Transverse colon (tissue), 4 donors: ENCODE data around the gene MUC6. TPM values are rescaled to one million over a fixed set of nuclear protein-coding genes. Genes with fewer than 3 reads are reported as not detected.

ENCODE experiments used
- DNase-seq: peaks from one replicate; pipeline ENCODE4 v3.0.0-alpha.2; 2019
- H3K27ac ChIP-seq, 4 donors: fragments of 200-600 bp; sonication (generic); 2 replicates each; pipeline ENCODE4 v1.5.1; 2016 to 2018; ENCODE audit warnings: inconsistent platforms in 4 of 4
- H3K27me3 ChIP-seq: fragments of 200-600 bp; sonication (generic); 2 replicates; pipeline ENCODE4 v1.5.1; 2017; ENCODE audit warnings: inconsistent platforms
- H3K36me3 ChIP-seq, 4 donors: fragments of 200-600 bp; sonication (generic); 2 replicates each; pipeline ENCODE4 v1.5.1; 2017 to 2019; ENCODE audit warnings: inconsistent platforms in 4 of 4
- H3K4me1 ChIP-seq, 4 donors: fragments of 200-600 bp; sonication (generic); 2 replicates each; pipeline ENCODE4 v1.5.1; 2017 to 2020; ENCODE audit warnings: inconsistent platforms in 4 of 4
- H3K4me3 ChIP-seq, 4 donors: fragments of 200-600 bp; sonication (generic); 1 replicate in 1 of 4; 2 replicates in 3 of 4; pipeline versions ENCODE4 v1.5.1 to v1.6.1; 2017 to 2019; ENCODE audit warnings: inconsistent platforms in 4 of 4
- H3K9me3 ChIP-seq, 2 donors: fragments of 200-600 bp; sonication (generic); 2 replicates each; pipeline ENCODE4 v1.5.1; 2017 to 2019; ENCODE audit warnings: inconsistent platforms in 2 of 2
- EP300 ChIP-seq: sonication (generic); formaldehyde crosslinking; IDR thresholded peaks from one replicate; pipeline ENCODE4 v1.6.1; 2017; ENCODE audit warnings: antibody characterized with exemption, low read depth
- POLR2A ChIP-seq: fragments of 450-650 bp; IDR thresholded peaks from one replicate; pipeline ENCODE4 v1.6.1; 2016; ENCODE audit warnings: antibody characterized with exemption, mild to moderate bottlenecking, moderate library complexity
- POLR2AphosphoS5 ChIP-seq, 3 donors: sonication (generic); formaldehyde crosslinking; IDR thresholded peaks; one replicate each; pipeline ENCODE4 v1.6.1; 2016; ENCODE audit warnings: antibody characterized with exemption in 3 of 3
- WGBS, 2 donors: methylation state at CpG; one replicate each; pipeline ENCODE4 v1.1.5; 2018; ENCODE audit warnings: low coverage in 1 of 2; 5-methylcytosine and 5-hydroxymethylcytosine counted together
- in situ Hi-C, 4 donors: fragments of 200-750 bp; cut with MboI; loops; one replicate each; pipeline versions ENCODE4 v1.15.0 to v1.15.1; 2017; ENCODE audit warnings: low sequenced_read_pairs in 3 of 4, low pct_ligation_motif_present in 1 of 4, low pct_unique_long_range_greater_than_20kb in 1 of 4
- intact Hi-C: fragments of 100-400 bp; cut with DNase I; formaldehyde crosslinking; loops from one replicate; pipeline ENCODE4 v1.15.1; 2023; ENCODE audit warnings: low total_unique reads
- total RNA-seq, 4 donors: library from RNA; depleted of rRNA; stranded (reverse); fragments of >200 nt; gene quantifications; one replicate each; pipeline ENCODE4 v1.1.0, GENCODE V29; 2016
- TF ChIP-seq, protein P1 (sequence below), 5 experiments: fragments of 200-600 bp in 3 of 5; fragments of 450-650 bp in 2 of 5; sonication (generic) in 3 of 5; IDR thresholded peaks; 1 replicate in 2 of 5; 2 replicates in 3 of 5; pipeline ENCODE4 v1.5.1; 2016 to 2017; ENCODE audit warnings: antibody characterized with exemption in 5 of 5, inconsistent platforms in 3 of 5, mild to moderate bottlenecking in 2 of 5, moderate library complexity in 1 of 5

Gene MUC6
- total RNA-seq, 4 donors from 2014 or later, result not detected

GRCh38 chr11:986270-986951, 50.1 kb downstream of the MUC6 start:
- Histone ChIP-seq H3K36me3 (peaks cover 0 to 46% (median 18%) of the 10 kb centered on the region in 4 donors), H3K27ac (no peak overlapping the region), H3K9me3 (no peaks in the 10 kb centered on the region), H3K27me3 (no peaks in the 10 kb centered on the region), H3K4me1 (no peaks in the 10 kb centered on the region), H3K4me3 (no peak overlapping the region)
- intact Hi-C loops (no loop called here), in situ Hi-C loops (no loop called here)
- no peak for DNase-seq
- WGBS, 2 donors, result 87% methylated on average over 23 of the region's 28 CpGs; no CpG with 5 or more reads in 1 of the 2 donors
- TF ChIP-seq EP300 (no peak), POLR2AphosphoS5 (IDR thresholded peaks at IDR 0.05) (no peak), POLR2A (no peak)
- TF ChIP-seq, protein P1, sequence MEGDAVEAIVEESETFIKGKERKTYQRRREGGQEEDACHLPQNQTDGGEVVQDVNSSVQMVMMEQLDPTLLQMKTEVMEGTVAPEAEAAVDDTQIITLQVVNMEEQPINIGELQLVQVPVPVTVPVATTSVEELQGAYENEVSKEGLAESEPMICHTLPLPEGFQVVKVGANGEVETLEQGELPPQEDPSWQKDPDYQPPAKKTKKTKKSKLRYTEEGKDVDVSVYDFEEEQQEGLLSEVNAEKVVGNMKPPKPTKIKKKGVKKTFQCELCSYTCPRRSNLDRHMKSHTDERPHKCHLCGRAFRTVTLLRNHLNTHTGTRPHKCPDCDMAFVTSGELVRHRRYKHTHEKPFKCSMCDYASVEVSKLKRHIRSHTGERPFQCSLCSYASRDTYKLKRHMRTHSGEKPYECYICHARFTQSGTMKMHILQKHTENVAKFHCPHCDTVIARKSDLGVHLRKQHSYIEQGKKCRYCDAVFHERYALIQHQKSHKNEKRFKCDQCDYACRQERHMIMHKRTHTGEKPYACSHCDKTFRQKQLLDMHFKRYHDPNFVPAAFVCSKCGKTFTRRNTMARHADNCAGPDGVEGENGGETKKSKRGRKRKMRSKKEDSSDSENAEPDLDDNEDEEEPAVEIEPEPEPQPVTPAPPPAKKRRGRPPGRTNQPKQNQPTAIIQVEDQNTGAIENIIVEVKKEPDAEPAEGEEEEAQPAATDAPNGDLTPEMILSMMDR (IDR thresholded peaks at IDR 0.05), result no peak

GRCh38 chr11:985848-986247, 50.7 kb downstream of the MUC6 start:
- intact Hi-C loops, result no loop called here
- H3K27ac ChIP-seq, result no peak overlapping the region
- no peak overlapping the region for H3K4me3 ChIP-seq
- in situ Hi-C loops, result no loop called here
- H3K27me3 ChIP-seq, result no peaks in the 10 kb centered on the region
- H3K9me3 ChIP-seq, result no peaks in the 10 kb centered on the region
- H3K36me3 ChIP-seq, result peaks cover 0 to 52% (median 18%) of the 10 kb centered on the region in 4 donors
- WGBS, 2 donors, result 91% methylated on average over 20 of the region's 20 CpGs; no CpG with 5 or more reads in 1 of the 2 donors
- no peak for DNase-seq
- no peaks in the 10 kb centered on the region for H3K4me1 ChIP-seq
- TF ChIP-seq POLR2A, result no peak
- TF ChIP-seq, protein P1 (IDR thresholded peaks at IDR 0.05), result no peak

- no peaks in the 10 kb centered on the region for H3K27me3 ChIP-seq
- WGBS, 2 donors, result 65% methylated on average over 21 of the region's 21 CpGs; no CpG with 5 or more reads in 1 of the 2 donors
- TF ChIP-seq POLR2AphosphoS5 (IDR thresholded peaks at IDR 0.05) (no peak), POLR2A (no peak), EP300 (no peak)
- TF ChIP-seq, protein P1 (IDR thresholded peaks at IDR 0.05), result no peak
- no peak overlapping the region for H3K27ac ChIP-seq
- H3K4me3 ChIP-seq, result no peak overlapping the region
- in situ Hi-C loops (no loop called here), intact Hi-C loops (no loop called here)
- H3K36me3 ChIP-seq, result peaks cover 0 to 52% (median 18%) of the 10 kb centered on the region in 4 donors
- H3K4me1 ChIP-seq, result no peaks in the 10 kb centered on the region
- no peaks in the 10 kb centered on the region for H3K9me3 ChIP-seq
- peak; percentile 32 for DNase-seq
Measured at GRCh38 chr11:985406-985805, 51.1 kb downstream of the MUC6 start.

- peaks cover 0 to 48% (median 18%) of the 10 kb centered on the region in 4 donors for H3K36me3 ChIP-seq
- TF ChIP-seq POLR2A, result no peak
- TF ChIP-seq, protein P1 (IDR thresholded peaks at IDR 0.05), result no peak
- no peak for TF ChIP-seq POLR2AphosphoS5 (IDR thresholded peaks at IDR 0.05)
- no peak for TF ChIP-seq EP300
- intact Hi-C loops, result no loop called here
- in situ Hi-C loops, result no loop called here
- no peak overlapping the region for H3K27ac ChIP-seq
- H3K27me3 ChIP-seq, result no peaks in the 10 kb centered on the region
- no peaks in the 10 kb centered on the region for H3K9me3 ChIP-seq
- 94 to 100% methylated on average over 2 to 15 of the region's 15 CpGs for WGBS, 2 donors
- no peak for DNase-seq
- no peaks in the 10 kb centered on the region for H3K4me1 ChIP-seq
- no peak overlapping the region for H3K4me3 ChIP-seq
Measured at GRCh38 chr11:984546-984945, 52.0 kb downstream of the MUC6 start.
